ENCODE measurements around the gene WDR72.
A peak's percentile ranks its signal among the peaks of the same experiment; 100 is the strongest.

WDR72 gene

DNA sequence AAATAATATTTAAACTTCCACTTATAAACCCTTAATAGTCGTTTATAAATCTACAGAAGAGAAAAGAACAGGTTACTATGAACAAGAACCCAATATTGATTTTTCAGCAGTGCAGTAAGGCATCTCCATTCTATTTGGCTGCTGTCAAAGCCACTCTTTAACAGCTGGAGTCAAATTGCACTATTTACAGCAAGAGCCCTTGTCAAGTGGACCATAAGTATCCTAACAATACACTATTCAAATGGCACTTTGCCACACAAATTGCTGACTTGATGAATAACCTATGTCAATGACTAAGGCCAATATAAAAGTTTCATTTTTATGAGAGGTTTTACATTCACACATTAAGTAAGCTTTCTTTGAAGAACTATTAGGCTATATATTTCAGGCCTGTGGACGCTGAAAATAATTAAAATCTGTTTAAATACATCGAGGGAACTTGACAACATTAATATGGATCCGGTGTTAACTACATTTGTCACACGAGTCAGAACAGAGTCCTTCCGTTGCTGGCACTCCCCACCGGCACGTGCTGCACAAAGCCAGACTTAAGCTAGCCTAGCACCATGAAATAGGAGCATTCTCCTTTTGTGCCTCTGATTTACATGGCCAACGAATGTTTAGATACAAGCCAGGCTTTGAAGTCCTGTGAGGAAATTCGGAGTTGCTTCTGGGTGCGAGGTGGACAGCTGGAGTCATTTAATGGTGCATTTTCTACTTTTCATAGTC, 100.5 kb downstream of the WDR72 start:
- Histone ChIP-seq H3K27me3 (ENCODE audit: control insufficient read depth, insufficient read depth, low read length) (no peaks in the 10 kb centered on the region), H3K36me3 (ENCODE audit: control insufficient read depth, insufficient read depth, low read length) (no peaks in the 10 kb centered on the region), H3K27ac (ENCODE audit: low read length) (no peak overlapping the region), H3K9me3 (ENCODE audit: control insufficient read depth, insufficient read depth, low read length) (no peaks in the 10 kb centered on the region), H3K4me3 (ENCODE audit: low read length) (no peak overlapping the region), H3K4me1 (ENCODE audit: control insufficient read depth, insufficient read depth, low read length) (peaks cover 1% of the 10 kb centered on the region; the same call in 1 of the 2 replicates)
- no CpG with 5 or more reads among the region's 11 CpGs for WGBS (ENCODE audit: insufficient coverage, insufficient read length)
- no peak for DNase-seq (ENCODE audit: low read depth, low spot score)

GRCh38 chr15:53658255-53658654, 101.2 kb downstream of the WDR72 start:
- H3K4me1 ChIP-seq (ENCODE audit: control insufficient read depth, insufficient read depth, low read length) = peaks cover 1% of the 10 kb centered on the region; the same call in 1 of the 2 replicates
- no CpG with 5 or more reads among the region's 2 CpGs for WGBS (ENCODE audit: insufficient coverage, insufficient read length)
- no peak overlapping the region for H3K27ac ChIP-seq (ENCODE audit: low read length)
- no peak overlapping the region for H3K4me3 ChIP-seq (ENCODE audit: low read length)
- no peaks in the 10 kb centered on the region for H3K9me3 ChIP-seq (ENCODE audit: control insufficient read depth, insufficient read depth, low read length)
- no peaks in the 10 kb centered on the region for H3K36me3 ChIP-seq (ENCODE audit: control insufficient read depth, insufficient read depth, low read length)
- H3K27me3 ChIP-seq (ENCODE audit: control insufficient read depth, insufficient read depth, low read length) = no peaks in the 10 kb centered on the region
- no peak for DNase-seq (ENCODE audit: low read depth, low spot score)

GRCh38 chr15:53648934-53649333, 110.5 kb downstream of the WDR72 start:
- Histone ChIP-seq H3K27me3 (ENCODE audit: control insufficient read depth, insufficient read depth, low read length) (no peaks in the 10 kb centered on the region), H3K27ac (ENCODE audit: low read length) (no peak overlapping the region), H3K4me3 (ENCODE audit: low read length) (no peak overlapping the region), H3K36me3 (ENCODE audit: control insufficient read depth, insufficient read depth, low read length) (no peaks in the 10 kb centered on the region), H3K9me3 (ENCODE audit: control insufficient read depth, insufficient read depth, low read length) (no peaks in the 10 kb centered on the region), H3K4me1 (ENCODE audit: control insufficient read depth, insufficient read depth, low read length) (no peaks in the 10 kb centered on the region)
- WGBS (ENCODE audit: insufficient coverage, insufficient read length) = no CpG with 5 or more reads among the region's 2 CpGs
- DNase-seq (ENCODE audit: low read depth, low spot score) = no peak

DNA sequence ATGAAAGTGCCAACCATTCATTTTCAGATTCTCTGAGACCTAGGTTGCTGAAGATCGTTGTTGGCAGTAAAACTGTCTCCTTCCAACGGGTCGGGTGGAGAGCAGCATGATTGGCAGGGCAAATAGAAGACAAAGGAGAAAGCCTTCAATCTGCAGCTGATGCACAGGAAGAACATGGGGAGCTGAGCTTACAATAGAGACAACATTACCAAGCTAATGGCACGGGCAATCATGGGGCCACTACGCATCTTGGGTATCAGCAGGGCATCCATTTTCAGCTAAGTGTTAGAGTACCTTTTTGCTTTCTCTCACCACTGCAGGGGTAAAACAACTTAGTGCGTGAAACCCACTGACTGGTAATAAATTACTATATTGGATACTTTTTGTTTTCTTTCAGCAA, 114.8 kb downstream of the WDR72 start:
- DNase-seq (ENCODE audit: low read depth, low spot score) = no peak
- no peaks in the 10 kb centered on the region for H3K9me3 ChIP-seq (ENCODE audit: control insufficient read depth, insufficient read depth, low read length)
- no CpG with 5 or more reads among the region's 6 CpGs for WGBS (ENCODE audit: insufficient coverage, insufficient read length)
- H3K27me3 ChIP-seq (ENCODE audit: control insufficient read depth, insufficient read depth, low read length) = no peaks in the 10 kb centered on the region
- H3K4me3 ChIP-seq (ENCODE audit: low read length) = no peak overlapping the region
- H3K4me1 ChIP-seq (ENCODE audit: control insufficient read depth, insufficient read depth, low read length) = no peaks in the 10 kb centered on the region
- H3K36me3 ChIP-seq (ENCODE audit: control insufficient read depth, insufficient read depth, low read length) = no peaks in the 10 kb centered on the region
- H3K27ac ChIP-seq (ENCODE audit: low read length) = no peak overlapping the region

DNA sequence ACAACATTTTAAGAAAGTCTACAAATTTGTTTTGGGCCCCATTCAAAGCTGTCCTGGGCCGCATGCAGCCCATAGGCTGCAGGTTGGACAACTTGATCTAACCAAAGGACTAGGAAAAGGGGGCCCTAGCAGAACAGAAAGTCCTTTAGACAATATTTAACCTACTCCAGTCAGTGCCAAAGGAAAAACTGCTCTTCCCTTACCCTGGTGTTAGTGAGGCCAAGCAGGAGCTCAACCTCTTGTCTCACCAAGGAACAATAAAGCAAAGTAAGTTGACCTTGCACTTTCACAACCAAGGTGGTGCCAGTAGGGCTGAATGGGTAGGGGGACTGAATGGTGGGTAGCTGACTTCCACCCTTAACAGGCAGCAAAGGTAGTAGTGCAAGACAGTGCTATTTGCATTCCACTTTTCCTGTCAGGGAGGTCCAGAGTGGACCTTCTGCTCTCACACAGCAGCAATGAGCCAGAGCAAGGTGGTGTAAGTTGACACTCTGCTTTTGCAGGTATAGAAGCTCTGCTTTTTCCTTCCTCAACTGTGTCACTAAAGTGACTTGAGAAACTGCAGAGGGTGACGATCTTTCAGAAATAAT, 124.9 kb downstream of the WDR72 start:
- no peak for DNase-seq (ENCODE audit: low read depth, low spot score)
- Histone ChIP-seq H3K4me1 (ENCODE audit: control insufficient read depth, insufficient read depth, low read length) (no peaks in the 10 kb centered on the region), H3K27ac (ENCODE audit: low read length) (no peak overlapping the region), H3K4me3 (ENCODE audit: low read length) (no peak overlapping the region), H3K9me3 (ENCODE audit: control insufficient read depth, insufficient read depth, low read length) (peaks cover 2% of the 10 kb centered on the region), H3K36me3 (ENCODE audit: control insufficient read depth, insufficient read depth, low read length) (no peaks in the 10 kb centered on the region), H3K27me3 (ENCODE audit: control insufficient read depth, insufficient read depth, low read length) (no peaks in the 10 kb centered on the region)
- WGBS (ENCODE audit: insufficient coverage, insufficient read length) = no CpG with 5 or more reads among the region's 2 CpGs

- Histone ChIP-seq H3K9me3 (ENCODE audit: control insufficient read depth, insufficient read depth, low read length) (peaks cover under 1% of the 10 kb centered on the region; the same call in 1 of the 2 replicates), H3K27ac (ENCODE audit: low read length) (no peak overlapping the region), H3K4me1 (ENCODE audit: control insufficient read depth, insufficient read depth, low read length) (peaks cover 4% of the 10 kb centered on the region), H3K27me3 (ENCODE audit: control insufficient read depth, insufficient read depth, low read length) (no peaks in the 10 kb centered on the region), H3K4me3 (ENCODE audit: low read length) (no peak overlapping the region), H3K36me3 (ENCODE audit: control insufficient read depth, insufficient read depth, low read length) (no peaks in the 10 kb centered on the region)
- DNase-seq (ENCODE audit: low read depth, low spot score) = no peak
- no CpG with 5 or more reads among the region's 3 CpGs for WGBS (ENCODE audit: insufficient coverage, insufficient read length)
Observed at GRCh38 chr15:53627279-53627678, 132.2 kb downstream of the WDR72 start.

DNA sequence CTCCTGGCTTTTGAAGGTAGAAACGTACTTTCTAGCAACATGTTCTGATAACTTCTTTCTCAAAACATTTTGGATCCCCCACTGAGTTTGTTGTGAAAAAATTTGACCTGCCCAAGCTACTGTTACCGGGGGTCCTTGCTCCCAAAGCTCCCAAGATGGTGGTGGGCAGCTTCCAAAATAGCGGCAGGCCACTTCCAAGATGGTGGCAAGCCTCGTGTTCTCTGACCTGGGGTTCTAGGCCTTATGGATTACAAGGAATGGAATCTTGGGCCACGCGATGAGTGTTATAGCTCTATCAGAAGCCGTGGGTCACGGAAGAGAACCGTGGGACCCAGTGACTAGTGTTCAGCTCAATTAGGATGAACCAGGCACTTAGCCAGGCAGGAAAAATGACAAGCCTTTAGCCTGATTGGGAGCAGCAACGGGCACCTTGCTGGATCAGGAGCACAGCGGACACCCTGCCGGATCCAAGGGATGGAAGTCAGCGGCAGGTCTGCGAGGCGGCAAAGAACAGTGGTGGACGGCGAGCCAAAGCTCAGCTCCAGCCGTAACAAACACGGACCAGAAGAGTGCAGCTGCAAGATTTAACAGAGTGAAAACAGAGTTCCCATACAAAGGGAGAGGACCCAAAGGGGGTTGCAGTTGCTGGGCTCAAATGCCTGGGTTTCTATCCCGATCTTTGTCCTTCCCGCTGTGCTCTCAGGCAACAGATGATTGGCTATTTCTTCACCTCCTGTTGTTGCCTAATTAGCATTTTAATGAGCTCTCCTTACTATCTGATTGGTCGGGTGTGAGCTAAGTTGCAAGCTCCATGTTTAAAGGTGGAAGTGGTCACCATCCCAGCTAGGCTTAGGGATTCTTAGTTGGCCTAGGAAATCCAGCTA, 133.3 kb downstream of the WDR72 start:
- H3K27ac ChIP-seq (ENCODE audit: low read length) = no peak overlapping the region
- H3K36me3 ChIP-seq (ENCODE audit: control insufficient read depth, insufficient read depth, low read length) = no peaks in the 10 kb centered on the region
- WGBS (ENCODE audit: insufficient coverage, insufficient read length) = no CpG with 5 or more reads among the region's 22 CpGs
- H3K4me1 ChIP-seq (ENCODE audit: control insufficient read depth, insufficient read depth, low read length) = peaks cover 4% of the 10 kb centered on the region
- no peak overlapping the region for H3K4me3 ChIP-seq (ENCODE audit: low read length)
- no peaks in the 10 kb centered on the region for H3K27me3 ChIP-seq (ENCODE audit: control insufficient read depth, insufficient read depth, low read length)
- DNase-seq (ENCODE audit: low read depth, low spot score) = no peak
- H3K9me3 ChIP-seq (ENCODE audit: control insufficient read depth, insufficient read depth, low read length) = no peaks in the 10 kb centered on the region

DNA sequence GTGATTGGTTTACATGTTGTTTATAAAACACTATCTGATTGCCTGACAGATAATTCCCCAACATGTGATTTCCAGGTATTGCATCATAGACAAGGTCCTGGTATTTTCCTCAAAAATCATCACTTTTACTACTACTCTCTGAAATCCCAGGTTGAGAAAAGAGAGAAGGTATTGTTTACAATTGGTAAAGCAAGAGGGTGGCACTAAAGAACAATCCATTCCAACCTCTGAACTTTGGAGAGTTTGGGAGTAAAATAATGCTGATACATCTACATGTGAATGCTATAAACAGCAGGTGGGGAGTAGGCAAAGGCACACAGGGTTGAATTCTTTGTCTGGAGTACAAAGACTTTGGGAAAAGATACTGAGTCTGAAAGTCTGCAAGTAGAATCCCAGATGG, 134.2 kb downstream of the WDR72 start:
- Histone ChIP-seq H3K27me3 (ENCODE audit: control insufficient read depth, insufficient read depth, low read length) (no peaks in the 10 kb centered on the region), H3K27ac (ENCODE audit: low read length) (no peak overlapping the region), H3K36me3 (ENCODE audit: control insufficient read depth, insufficient read depth, low read length) (no peaks in the 10 kb centered on the region), H3K4me1 (ENCODE audit: control insufficient read depth, insufficient read depth, low read length) (peaks cover 4% of the 10 kb centered on the region), H3K9me3 (ENCODE audit: control insufficient read depth, insufficient read depth, low read length) (no peaks in the 10 kb centered on the region), H3K4me3 (ENCODE audit: low read length) (no peak overlapping the region)
- DNase-seq (ENCODE audit: low read depth, low spot score) = peak; percentile 39

DNA sequence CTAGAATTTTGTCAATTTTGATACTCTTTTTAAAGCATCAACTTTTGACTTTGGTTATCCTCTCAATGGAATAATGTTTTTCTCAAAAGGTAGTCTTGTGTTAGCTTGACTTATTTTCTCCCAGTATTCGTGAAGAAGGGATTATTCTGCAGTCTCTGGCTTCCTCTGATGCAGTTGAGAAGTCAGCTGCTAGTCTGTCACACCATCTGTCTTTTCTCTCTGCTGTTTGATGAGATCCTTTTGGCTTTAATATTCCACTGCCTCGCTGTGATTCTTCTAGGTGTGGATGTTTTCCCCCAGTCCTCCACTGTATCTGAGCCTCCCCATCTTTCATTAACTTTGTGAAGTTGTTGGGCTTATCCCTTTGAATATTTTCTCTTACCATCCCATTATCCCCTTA, 141.0 kb downstream of the WDR72 start:
- Histone ChIP-seq H3K4me3 (ENCODE audit: low read length) (no peak overlapping the region), H3K9me3 (ENCODE audit: control insufficient read depth, insufficient read depth, low read length) (no peaks in the 10 kb centered on the region), H3K4me1 (ENCODE audit: control insufficient read depth, insufficient read depth, low read length) (no peaks in the 10 kb centered on the region), H3K36me3 (ENCODE audit: control insufficient read depth, insufficient read depth, low read length) (no peaks in the 10 kb centered on the region), H3K27me3 (ENCODE audit: control insufficient read depth, insufficient read depth, low read length) (no peaks in the 10 kb centered on the region), H3K27ac (ENCODE audit: low read length) (no peak overlapping the region)
- WGBS (ENCODE audit: insufficient coverage, insufficient read length) = no CpG with 5 or more reads among the region's 2 CpGs
- DNase-seq (ENCODE audit: low read depth, low spot score) = no peak

- Histone ChIP-seq H3K4me3 (ENCODE audit: low read length) (no peak overlapping the region), H3K9me3 (ENCODE audit: control insufficient read depth, insufficient read depth, low read length) (no peaks in the 10 kb centered on the region), H3K27me3 (ENCODE audit: control insufficient read depth, insufficient read depth, low read length) (no peaks in the 10 kb centered on the region), H3K27ac (ENCODE audit: low read length) (no peak overlapping the region), H3K36me3 (ENCODE audit: control insufficient read depth, insufficient read depth, low read length) (no peaks in the 10 kb centered on the region), H3K4me1 (ENCODE audit: control insufficient read depth, insufficient read depth, low read length) (no peaks in the 10 kb centered on the region)
- DNase-seq (ENCODE audit: low read depth, low spot score) = no peak
- WGBS (ENCODE audit: insufficient coverage, insufficient read length) = 100% methylated on average over 1 of the region's 4 CpGs
Observed at GRCh38 chr15:53611145-53611920, 148.1 kb downstream of the WDR72 start.

Measured in iPS DF 6.9 (cell line).